ENCODE data around the gene FAM149A.

- TF ChIP-seq CTCF (IDR thresholded peaks at IDR 0.05) (no peak), POLR2A (IDR thresholded peaks at IDR 0.05) (no peak)
Measured at GRCh38 chr4:186202490-186203140, 98.1 kb downstream of the FAM149A start.
